Esophagus (tissue), 2 donors: ENCODE results near the gene SEMA3C. TPM values are rescaled to one million over a fixed set of nuclear protein-coding genes. Genes with fewer than 3 reads are reported as not detected.

Source experiments
- H3K27ac ChIP-seq, 2 donors: one replicate each; pipeline ENCODE4 v1.5.1; 2013; ENCODE audit warnings: low read depth in 2 of 2, mild to moderate bottlenecking in 2 of 2, inconsistent platforms in 1 of 2, low read length in 1 of 2, moderate library complexity in 1 of 2
- H3K27me3 ChIP-seq, 2 donors: one replicate each; pipeline ENCODE4 v1.6.1; 2013; ENCODE audit warnings: low read length in 2 of 2, control low read depth in 1 of 2, mild to moderate bottlenecking in 1 of 2; ENCODE audit not compliant: insufficient read depth in 2 of 2, control insufficient read depth in 1 of 2
- H3K36me3 ChIP-seq, 2 donors: one replicate each; pipeline ENCODE4 v1.6.1; 2013; ENCODE audit warnings: low read length in 1 of 2; ENCODE audit not compliant: control insufficient read depth in 2 of 2, insufficient read depth in 2 of 2
- H3K4me1 ChIP-seq, 2 donors: one replicate each; pipeline ENCODE4 v1.6.1; 2013; ENCODE audit warnings: low read length in 1 of 2; ENCODE audit not compliant: control insufficient read depth in 2 of 2, insufficient read depth in 2 of 2
- H3K4me3 ChIP-seq, 2 donors: one replicate each; pipeline ENCODE4 v1.5.1; 2013; ENCODE audit warnings: low read length in 2 of 2, mild to moderate bottlenecking in 2 of 2, low read depth in 1 of 2, moderate library complexity in 1 of 2
- H3K9me3 ChIP-seq, 2 donors: one replicate each; pipeline ENCODE4 v1.6.1; 2013; ENCODE audit warnings: mild to moderate bottlenecking in 2 of 2, low read depth in 1 of 2, low read length in 1 of 2, moderate library complexity in 1 of 2; ENCODE audit not compliant: control insufficient read depth in 2 of 2, insufficient read depth in 1 of 2
- WGBS, 2 donors: extraction: QIAGEN DNeasy Blood & Tissue Kit; methylation state at CpG; one replicate each; pipeline ENCODE4 v1.1.7; 2013; 5-methylcytosine and 5-hydroxymethylcytosine counted together
- polyA plus RNA-seq, 2 donors: library from polyadenylated mRNA; stranded (reverse); fragments of 200-250 nt; gene quantifications; one replicate each; pipeline ENCODE4 v1.2.3, GENCODE V29; 2013
- donor health status: healthy with polysubstance abuse.
- donor health status: Bipolar disorder and iron deficiency.

Gene SEMA3C
- polyA plus RNA-seq, 2 donors: 1.8 to 3.4 TPM

DNA sequence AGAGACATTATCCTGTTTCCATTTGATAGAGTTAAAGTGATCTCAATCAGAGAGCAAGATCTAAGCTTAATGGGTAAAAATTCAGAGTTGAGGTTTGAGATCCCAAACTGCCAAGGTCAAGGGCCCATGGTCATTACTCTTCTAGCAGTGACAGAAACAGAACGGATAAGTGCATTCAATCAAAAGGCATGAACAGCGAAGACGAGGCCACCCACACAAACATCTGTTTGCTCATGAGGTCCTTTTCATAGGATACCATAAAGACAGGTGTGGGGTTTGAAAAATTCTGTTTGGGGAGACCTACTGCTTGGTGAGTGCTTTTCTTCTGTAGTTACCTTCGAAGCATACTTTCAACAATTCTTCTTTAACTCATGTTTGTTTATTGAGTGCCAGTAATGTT is 58.3 kb downstream of the SEMA3C start:
- Histone ChIP-seq H3K27me3 (no peaks in the 10 kb centered on the region), H3K4me1 (no peaks in the 10 kb centered on the region), H3K9me3 (no peaks in the 10 kb centered on the region), H3K27ac (no peak overlapping the region), H3K36me3 (no peaks in the 10 kb centered on the region), H3K4me3 (no peak overlapping the region)
- WGBS, 2 donors: 73 to 76% methylated on average over 4 of the region's 4 CpGs

DNA sequence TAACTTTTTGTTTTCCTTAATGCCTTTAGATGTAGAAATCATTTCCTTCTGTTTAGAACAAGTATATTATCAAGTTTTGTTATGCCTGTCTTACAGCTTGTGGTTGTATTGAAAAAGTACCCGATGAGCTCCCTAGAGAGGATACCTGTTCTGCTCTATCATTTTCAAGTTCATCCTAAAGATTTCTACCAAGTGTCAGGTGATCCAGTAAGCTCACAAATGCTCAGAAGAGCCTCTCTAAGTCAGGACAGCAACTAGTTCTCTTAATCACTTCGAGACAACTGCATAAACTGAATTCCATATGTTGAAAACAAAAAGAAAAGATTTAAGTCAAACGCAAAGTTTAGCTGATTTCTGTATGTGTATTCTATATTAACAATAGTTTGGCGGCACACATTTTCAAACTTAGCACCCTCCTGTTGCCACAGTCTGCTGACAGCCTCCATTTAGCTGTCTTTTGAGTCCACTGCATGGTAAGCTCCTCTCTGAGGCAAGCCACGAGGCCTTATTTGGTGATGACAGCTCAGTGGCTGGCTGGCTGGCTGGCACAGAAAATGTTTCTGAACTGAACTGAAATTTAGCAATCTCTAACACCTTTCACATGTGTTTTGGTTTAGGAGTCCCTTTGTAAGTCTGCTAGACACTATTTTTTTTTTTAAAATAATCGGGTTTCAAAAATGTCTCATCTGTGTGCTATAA is 59.4 kb downstream of the SEMA3C start:
- no peaks in the 10 kb centered on the region for H3K36me3 ChIP-seq
- H3K4me1 ChIP-seq: no peaks in the 10 kb centered on the region
- peak overlapping the region in 1 of 2 donors; percentile 4 for H3K27ac ChIP-seq
- no peaks in the 10 kb centered on the region for H3K27me3 ChIP-seq
- H3K4me3 ChIP-seq: no peak overlapping the region
- 71 to 77% methylated on average over 6 of the region's 6 CpGs for WGBS, 2 donors
- no peaks in the 10 kb centered on the region for H3K9me3 ChIP-seq

DNA sequence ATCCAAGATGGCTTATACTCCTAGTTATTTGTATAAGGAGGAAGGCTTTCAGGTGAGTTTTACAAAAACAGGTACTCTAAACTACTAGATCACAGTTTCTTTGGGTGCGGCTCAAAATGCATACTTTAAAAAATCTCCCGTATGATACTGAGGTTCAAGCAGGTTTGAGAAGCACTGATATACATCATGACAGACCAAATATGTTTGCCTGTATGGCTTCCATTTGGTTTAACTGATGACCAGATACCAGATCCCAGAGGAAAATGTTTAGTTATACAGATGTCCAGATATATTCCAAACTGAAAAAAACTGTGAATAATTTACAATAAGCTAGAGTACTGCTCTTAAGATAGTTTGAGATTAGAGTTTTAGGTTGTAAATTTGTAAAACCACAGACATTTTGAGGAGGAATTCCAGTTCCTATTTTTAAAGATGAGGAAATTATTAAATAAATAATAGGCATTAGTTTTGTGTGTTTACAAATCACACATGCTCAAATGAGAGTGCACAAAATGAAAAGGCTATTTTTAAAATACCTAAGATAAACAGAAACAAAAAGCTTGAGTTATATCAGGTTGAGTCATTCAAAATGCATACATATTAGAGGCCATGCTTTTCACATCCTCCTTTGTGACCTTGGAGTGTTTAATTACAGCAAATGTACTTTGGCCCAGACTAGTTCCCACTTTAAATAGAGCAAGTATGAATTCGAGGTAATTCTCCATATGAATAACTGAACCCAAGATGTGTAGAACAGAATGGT is 60.5 kb downstream of the SEMA3C start:
- Histone ChIP-seq H3K4me1 (no peaks in the 10 kb centered on the region), H3K9me3 (no peaks in the 10 kb centered on the region), H3K4me3 (no peak overlapping the region), H3K27ac (no peak overlapping the region), H3K36me3 (no peaks in the 10 kb centered on the region), H3K27me3 (no peaks in the 10 kb centered on the region)
- WGBS, 2 donors: 53 to 57% methylated on average over 3 of the region's 3 CpGs

DNA sequence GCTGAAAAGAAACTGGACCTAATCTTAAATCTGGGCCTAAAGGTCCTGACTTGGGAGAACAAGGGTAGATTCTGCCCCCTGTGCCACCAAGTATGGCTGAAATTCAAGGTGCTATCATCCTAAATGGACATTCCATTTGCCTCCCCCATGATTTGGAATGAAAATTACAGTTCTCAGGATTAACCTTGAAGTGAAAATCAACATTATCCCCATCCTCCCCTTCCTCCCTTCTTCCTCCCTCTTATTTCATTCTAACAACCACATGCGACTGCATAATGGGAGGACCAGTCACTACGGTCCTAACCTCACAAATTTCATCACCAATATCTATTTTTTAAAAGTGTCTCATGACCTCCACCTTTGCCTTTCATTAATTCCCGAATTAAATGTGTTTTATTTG is 62.1 kb downstream of the SEMA3C start:
- Histone ChIP-seq H3K9me3 (no peaks in the 10 kb centered on the region), H3K4me1 (no peaks in the 10 kb centered on the region), H3K4me3 (no peak overlapping the region), H3K27me3 (no peaks in the 10 kb centered on the region), H3K27ac (no peak overlapping the region), H3K36me3 (no peaks in the 10 kb centered on the region)
- WGBS, 2 donors: 84 to 88% methylated on average over 3 of the region's 3 CpGs

DNA sequence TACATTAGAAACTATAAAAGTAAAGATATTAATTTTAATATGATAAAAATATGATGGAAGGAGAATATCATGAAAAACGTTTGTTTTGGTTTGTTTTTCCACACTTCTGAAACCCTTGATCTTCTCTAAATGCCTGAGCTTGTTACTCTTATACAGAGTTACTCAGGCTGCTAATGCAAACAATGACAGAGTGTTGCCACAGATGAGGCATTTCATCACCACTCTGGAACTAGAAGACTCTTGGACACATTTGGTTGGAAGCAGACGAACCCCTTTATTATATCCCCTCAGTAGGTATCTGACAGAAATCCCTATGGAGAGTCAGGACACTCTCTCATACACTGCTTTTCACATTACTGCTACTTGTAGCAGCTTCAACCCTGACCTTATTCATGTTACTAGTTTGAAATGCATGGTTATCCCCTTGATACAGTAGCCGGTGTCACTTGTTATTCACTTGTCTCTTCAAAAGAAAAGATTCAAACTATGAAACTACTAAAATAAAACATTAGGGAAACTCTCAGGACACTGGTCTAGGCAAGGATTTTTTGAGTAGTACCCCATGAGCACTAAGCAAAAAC is 66.9 kb downstream of the SEMA3C start:
- H3K4me1 ChIP-seq: no peaks in the 10 kb centered on the region
- H3K27me3 ChIP-seq: no peaks in the 10 kb centered on the region
- no peaks in the 10 kb centered on the region for H3K36me3 ChIP-seq
- no peaks in the 10 kb centered on the region for H3K9me3 ChIP-seq
- no peak overlapping the region for H3K4me3 ChIP-seq
- H3K27ac ChIP-seq: no peak overlapping the region
- 42 to 51% methylated on average over 3 of the region's 3 CpGs for WGBS, 2 donors

DNA sequence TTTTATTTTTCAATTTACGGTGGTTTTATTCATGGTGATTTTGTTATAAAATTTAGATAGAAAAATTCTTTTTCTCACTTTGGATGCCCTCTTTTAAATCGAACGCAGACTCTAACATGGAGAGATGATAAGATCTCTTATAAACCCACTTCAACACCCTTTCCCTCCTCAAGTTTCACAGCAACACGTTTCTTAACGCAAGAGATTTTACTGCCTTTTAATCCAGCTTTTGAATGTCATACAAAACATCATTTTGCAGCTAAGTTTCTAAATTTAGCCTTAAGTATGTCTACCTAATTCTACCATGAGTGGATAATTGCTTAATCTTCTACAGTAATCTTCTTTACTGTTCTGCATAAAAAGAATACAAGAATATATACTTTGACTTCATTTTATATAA is 70.0 kb downstream of the SEMA3C start:
- no peak overlapping the region for H3K27ac ChIP-seq
- H3K36me3 ChIP-seq: no peaks in the 10 kb centered on the region
- no peaks in the 10 kb centered on the region for H3K9me3 ChIP-seq
- no peak overlapping the region for H3K4me3 ChIP-seq
- WGBS, 2 donors: 68 to 77% methylated on average over 5 of the region's 5 CpGs
- no peaks in the 10 kb centered on the region for H3K4me1 ChIP-seq
- no peaks in the 10 kb centered on the region for H3K27me3 ChIP-seq

DNA sequence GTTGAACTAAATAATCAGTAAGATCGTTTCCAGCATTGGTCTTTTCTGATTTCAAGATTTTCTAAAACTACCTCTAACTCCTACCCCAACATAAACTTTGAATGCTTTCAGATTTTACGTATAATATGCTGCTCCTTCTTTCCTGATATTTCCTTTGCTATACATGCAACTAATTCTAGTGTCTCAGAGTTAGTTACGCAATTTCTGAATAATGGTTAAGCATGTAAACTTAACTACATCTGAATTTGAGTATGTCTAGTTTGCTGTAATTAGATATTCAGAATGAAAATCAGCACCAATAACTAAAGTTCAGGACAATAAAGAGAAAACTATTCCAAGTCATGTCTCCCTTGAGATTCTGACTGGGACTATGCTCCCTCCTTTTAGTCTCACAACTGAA is 71.0 kb downstream of the SEMA3C start:
- H3K36me3 ChIP-seq: no peaks in the 10 kb centered on the region
- H3K9me3 ChIP-seq: no peaks in the 10 kb centered on the region
- no peaks in the 10 kb centered on the region for H3K4me1 ChIP-seq
- H3K4me3 ChIP-seq: no peak overlapping the region
- 84 to 85% methylated on average over 3 of the region's 3 CpGs for WGBS, 2 donors
- H3K27ac ChIP-seq: no peak overlapping the region
- no peaks in the 10 kb centered on the region for H3K27me3 ChIP-seq

DNA sequence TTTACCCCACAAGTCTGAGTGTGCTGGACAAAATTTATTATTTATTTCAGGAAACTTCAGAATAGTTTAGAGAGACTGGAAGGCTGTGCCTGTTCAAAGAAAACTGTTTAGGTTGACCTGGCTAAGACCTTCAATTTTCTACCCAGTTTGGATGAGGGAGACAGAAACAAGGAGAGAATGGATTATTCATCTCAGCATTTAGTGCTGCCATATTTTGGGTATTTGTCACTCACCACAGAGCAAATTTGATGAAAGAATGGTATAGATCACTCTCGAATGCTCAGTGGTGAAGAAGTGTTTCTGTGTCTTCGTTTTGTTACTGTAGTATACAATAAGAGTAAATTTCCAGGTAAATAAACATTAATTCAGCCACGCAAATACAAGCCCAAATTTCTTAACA is 71.8 kb downstream of the SEMA3C start:
- Histone ChIP-seq H3K27ac (no peak overlapping the region), H3K36me3 (no peaks in the 10 kb centered on the region), H3K4me3 (no peak overlapping the region), H3K9me3 (no peaks in the 10 kb centered on the region), H3K27me3 (no peaks in the 10 kb centered on the region), H3K4me1 (no peaks in the 10 kb centered on the region)
- WGBS, 2 donors: 85 to 88% methylated on average over 3 of the region's 3 CpGs

DNA sequence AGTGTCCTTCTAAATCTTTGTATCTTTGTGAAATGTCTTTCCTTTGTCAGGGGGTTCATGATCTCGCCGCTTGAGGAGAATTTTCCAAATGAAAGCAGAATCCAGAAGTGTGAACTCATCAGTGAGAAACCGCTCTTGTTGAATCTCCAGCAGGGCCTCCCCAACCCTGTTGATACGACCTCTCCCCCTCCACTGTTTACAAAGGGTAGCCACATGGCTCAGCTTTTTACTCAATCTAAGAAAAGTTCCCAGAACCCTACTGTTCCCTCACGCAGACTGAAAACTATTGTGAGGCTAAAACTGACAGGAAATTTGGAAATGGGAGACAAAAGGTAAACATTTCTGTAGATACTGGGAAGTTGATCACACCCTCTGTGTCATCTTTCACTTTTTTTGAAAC is 73.9 kb downstream of the SEMA3C start:
- Histone ChIP-seq H3K27me3 (no peaks in the 10 kb centered on the region), H3K27ac (no peak overlapping the region), H3K4me3 (no peak overlapping the region), H3K36me3 (no peaks in the 10 kb centered on the region), H3K4me1 (no peaks in the 10 kb centered on the region), H3K9me3 (no peaks in the 10 kb centered on the region)
- WGBS, 2 donors: 74 to 81% methylated on average over 5 of the region's 5 CpGs
